Tibial nerve (tissue), 4 donors: Measurements from ENCODE around the gene CLEC10A.

Experiments used
- CTCF ChIP-seq, 5 experiments: fragments of 200-600 bp in 3 of 5; fragments of 450-650 bp in 2 of 5; sonication (generic) in 3 of 5; IDR thresholded peaks; one replicate each; pipeline ENCODE4 v1.5.1; 2016 to 2019; ENCODE audit warnings: antibody characterized with exemption in 5 of 5, mild to moderate bottlenecking in 3 of 5, moderate library complexity in 2 of 5
- EP300 ChIP-seq, 2 donors: sonication (generic); formaldehyde crosslinking; IDR thresholded peaks; one replicate each; pipeline ENCODE4 v1.6.1; 2017; ENCODE audit warnings: antibody characterized with exemption in 2 of 2, mild to moderate bottlenecking in 1 of 2
- POLR2A ChIP-seq, 2 donors: fragments of 450-650 bp; IDR thresholded peaks; one replicate each; pipeline ENCODE4 v1.6.1; 2017; ENCODE audit warnings: antibody characterized with exemption in 2 of 2, mild to moderate bottlenecking in 2 of 2, moderate library complexity in 2 of 2

GRCh38 chr17:7056386-7056785, 23.7 kb downstream of the CLEC10A start:
- TF ChIP-seq CTCF (IDR thresholded peaks at IDR 0.05) (no peak), POLR2A (IDR thresholded peaks at IDR 0.05) (no peak), EP300 (IDR thresholded peaks at IDR 0.05) (no peak)
